ENCODE results near the gene SFRP4. TPM values are rescaled to one million over a fixed set of nuclear protein-coding genes. Genes with fewer than 3 reads are reported as not detected.

SFRP4 gene
- total and polyA plus RNA-seq, 10 of the 15 experiments (the other 5 are each of a cell fraction or from before 2014, with no cell fraction given) = 0.02 to 0.15 (median 0.14) TPM; not detected in 7

- Histone ChIP-seq H2AFZ (ENCODE audit: control insufficient read depth, low read depth, low read length) (no peak overlapping the region), H3K36me3 (ENCODE audit: control insufficient read depth in 2 of 2, insufficient read depth in 2 of 2, low read length in 1 of 2) (no peaks in the 10 kb centered on the region), H3K9ac (ENCODE audit: control insufficient read depth, insufficient read depth, low read length) (no peak overlapping the region), H3K9me3 (replicated peaks; ENCODE audit: control insufficient read depth, insufficient read depth, low read length) (no peaks in the 10 kb centered on the region; the same call in 1 of the 3 replicates), H3K27me3 (replicated peaks in 1 of 2; ENCODE audit: control insufficient read depth in 2 of 2, insufficient read depth in 2 of 2, low read length in 1 of 2) (no peaks in the 10 kb centered on the region), H3K79me2 (ENCODE audit: control insufficient read depth, insufficient read depth, low read length) (no peaks in the 10 kb centered on the region), H3K4me3 (no peak overlapping the region), H3K27ac (ENCODE audit: control insufficient read depth, insufficient read depth) (no peak overlapping the region), H3K4me2 (ENCODE audit: control insufficient read depth, insufficient read depth) (no peak overlapping the region), H4K20me1 (ENCODE audit: control insufficient read depth, insufficient read depth) (no peaks in the 10 kb centered on the region), H3K4me1 (ENCODE audit: control insufficient read depth, insufficient read depth, low read length) (no peaks in the 10 kb centered on the region)
- in situ Hi-C loops (cut with MboI) (no loop called here), intact Hi-C loops (cut with micrococcal nuclease; ENCODE audit: unreplicated experiment) (no loop called here)
- FAIRE-seq (no peak), ATAC-seq (no peak), DNase-seq (ENCODE audit: low read depth, low spot score) (no peak)
- ChIA-PET CTCF (interaction anchor here (1.0 to 5.2 kb wide), 6 partner anchors 10 to 403 kb away, joined by 3 to 27 read pairs (median 4); partner anchors contain the start of genes EPDR1 and SFRP4), POLR2A (interaction anchor here (0.8 kb wide), 1 partner anchor 14 kb away, joined by 3 read pairs; no protein-coding TSS in a partner anchor), RAD21 (ENCODE audit: unreplicated experiment) (interaction anchor here (0.7 to 1.4 kb wide), 2 partner anchors 12 to 32 kb away, joined by 3 to 5 read pairs; no protein-coding TSS in a partner anchor), SMC1A (ENCODE audit: uncharacterized antibody, unreplicated experiment) (interaction anchor here (0.6 to 2.4 kb wide), 6 partner anchors 8 to 134 kb away, joined by 3 to 9 read pairs (median 4); partner anchors contain the start of gene EPDR1)
- WGBS (ENCODE audit: insufficient coverage, insufficient replicate concordance, low lambda C conversion rate, missing lambda C conversion rate) = 98% methylated on average over 9 of the region's 9 CpGs
- TF ChIP-seq MYB (IDR thresholded peaks at IDR 0.05; ENCODE audit: borderline replicate concordance, low read depth, low read length) (no peak), CBX5 (IDR thresholded peaks at IDR 0.05; ENCODE audit: low read depth) (no peak), PML (IDR thresholded peaks at IDR 0.05; ENCODE audit: low read length) (no peak), FOXM1 (IDR thresholded peaks at IDR 0.05; ENCODE audit: low read depth, low read length) (no peak), CBFB (IDR thresholded peaks at IDR 0.05; ENCODE audit: low read depth) (no peak), STAT1 (conservative IDR thresholded peaks at IDR 0.05) (no peak), HCFC1 (IDR thresholded peaks at IDR 0.05; ENCODE audit: low read length) (no peak), EED (IDR thresholded peaks at IDR 0.05; ENCODE audit: low read depth) (no peak), PRDM15 (CRISPR knock-in tag; IDR thresholded peaks at IDR 0.05) (no peak), SKIL (IDR thresholded peaks at IDR 0.05; ENCODE audit: low read depth, poor library complexity, severe bottlenecking) (no peak), NR2C1 (IDR thresholded peaks at IDR 0.05) (no peak), HDAC6 (IDR thresholded peaks at IDR 0.05; ENCODE audit: unreplicated experiment) (no peak)
- no TSS peak for BruUV-seq (replicated peaks)
Measured at GRCh38 chr7:37933018-37933566, 16.5 kb upstream of the SFRP4 start.

Measured in GM12878 (cell line).